GM11168 (cell line): ENCODE results near the gene MRFAP1L1.

Source experiments
- in situ Hi-C: fragments of 300-500 bp; cut with MboI; formaldehyde crosslinking; loops from one replicate; pipeline ENCODE4 v1.12.0; 2022; ENCODE audit warnings: low sequenced_read_pairs; ENCODE audit not compliant: unreplicated experiment

Gene MRFAP1L1

DNA sequence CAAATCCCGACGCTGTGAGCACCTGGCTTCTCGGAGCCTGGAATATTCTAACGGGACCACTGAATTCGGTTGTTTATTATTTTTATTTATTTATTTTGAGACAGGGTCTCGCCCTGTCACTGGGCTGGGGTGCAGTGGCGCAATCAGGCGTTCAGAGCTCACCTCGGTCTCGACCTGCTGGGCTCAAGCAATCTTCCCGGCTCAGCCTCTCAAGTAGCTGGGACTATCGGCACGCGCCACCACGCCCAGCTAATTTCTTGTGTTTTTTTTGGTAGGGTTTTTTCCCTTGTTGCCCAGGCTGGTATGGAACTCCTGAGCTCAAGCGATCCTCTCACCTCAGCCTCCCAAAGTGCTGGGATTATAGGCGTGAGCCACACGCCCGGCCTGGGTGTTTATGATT is 37.5 kb downstream of the MRFAP1L1 start:
- in situ Hi-C loops = no loop called here

DNA sequence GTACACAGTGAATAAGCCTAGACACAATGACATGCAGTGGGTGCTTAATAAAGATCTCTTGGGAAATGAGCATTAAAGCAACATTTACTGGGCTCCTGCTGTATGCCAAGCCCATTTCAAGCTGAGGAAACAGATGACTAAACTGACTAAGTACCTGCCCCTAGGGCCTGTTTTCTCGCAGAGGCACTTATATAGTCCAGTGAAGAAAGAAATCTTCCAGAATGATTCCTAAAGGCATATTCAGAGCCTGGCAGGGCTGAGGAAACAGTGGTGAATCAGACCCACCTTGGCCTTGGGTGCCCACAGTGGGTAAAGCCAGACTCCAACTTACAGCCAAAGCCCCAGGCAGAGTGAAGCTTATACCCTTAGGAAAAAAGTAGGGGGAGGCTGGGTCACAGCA is 38.0 kb downstream of the MRFAP1L1 start:
- in situ Hi-C loops = no loop called here

DNA sequence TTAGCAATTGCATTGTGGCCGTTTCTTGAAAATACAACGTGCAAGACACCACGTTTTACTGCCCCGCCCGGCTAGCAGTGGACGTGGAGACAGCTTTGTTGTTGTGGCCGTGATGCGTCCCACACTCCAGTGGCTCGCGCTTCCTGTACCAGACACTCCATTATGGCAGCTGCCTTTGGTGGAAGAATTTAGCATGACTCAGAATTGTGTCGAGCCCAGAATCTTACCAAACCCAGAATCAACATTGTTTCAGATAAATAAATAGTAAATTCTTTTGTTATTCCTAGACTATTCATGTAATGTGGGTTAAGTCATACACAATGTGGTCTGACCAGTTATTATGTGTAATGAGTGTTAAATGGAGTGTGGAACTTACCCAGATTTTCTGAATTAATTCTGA is 41.3 kb downstream of the MRFAP1L1 start:
- in situ Hi-C loops = no loop called here

- in situ Hi-C loops = no loop called here
These were observed 44.4 kb downstream of the MRFAP1L1 start for GRCh38 chr4:6665320-6665654.

DNA sequence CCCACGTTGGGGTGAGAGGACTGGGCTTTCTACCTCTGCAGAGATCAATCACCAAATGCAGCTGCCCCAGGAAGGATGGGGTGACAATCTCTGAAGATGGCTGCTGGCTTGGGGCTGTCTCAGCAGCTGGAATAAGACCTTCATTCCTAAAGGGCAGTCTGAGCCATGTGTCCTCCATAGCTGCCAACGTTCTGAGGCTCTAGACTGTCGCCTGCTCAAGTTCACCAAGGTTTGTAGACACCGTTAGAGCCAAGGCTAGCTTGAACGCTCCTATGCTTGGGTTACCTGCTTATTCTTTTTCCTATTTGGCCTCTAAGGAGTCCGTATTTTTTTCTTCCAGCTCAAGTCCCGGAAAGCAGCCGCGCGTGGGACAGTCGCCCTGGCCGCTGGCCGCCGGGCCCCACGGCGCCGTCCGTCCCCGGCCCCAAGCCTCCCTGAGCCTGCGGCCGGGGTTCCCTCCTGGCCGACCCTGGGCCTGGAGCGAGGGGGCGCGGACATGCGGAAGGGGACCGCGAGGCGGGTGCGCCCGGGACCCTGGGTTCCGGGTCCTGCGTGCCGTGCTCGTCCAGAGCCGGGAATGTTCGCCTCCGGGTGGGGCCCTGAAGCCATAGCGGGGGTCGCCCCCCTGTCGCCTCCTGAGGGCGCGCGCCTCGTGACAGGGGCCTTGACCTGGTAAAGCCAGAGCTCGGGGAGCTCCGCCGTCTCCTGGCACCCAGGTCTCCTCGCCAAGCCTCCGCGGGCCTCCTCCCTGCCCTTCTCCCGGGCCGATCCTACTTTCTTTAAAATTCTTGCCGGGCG is 45.9 kb downstream of the MRFAP1L1 start:
- in situ Hi-C loops = no loop called here

DNA sequence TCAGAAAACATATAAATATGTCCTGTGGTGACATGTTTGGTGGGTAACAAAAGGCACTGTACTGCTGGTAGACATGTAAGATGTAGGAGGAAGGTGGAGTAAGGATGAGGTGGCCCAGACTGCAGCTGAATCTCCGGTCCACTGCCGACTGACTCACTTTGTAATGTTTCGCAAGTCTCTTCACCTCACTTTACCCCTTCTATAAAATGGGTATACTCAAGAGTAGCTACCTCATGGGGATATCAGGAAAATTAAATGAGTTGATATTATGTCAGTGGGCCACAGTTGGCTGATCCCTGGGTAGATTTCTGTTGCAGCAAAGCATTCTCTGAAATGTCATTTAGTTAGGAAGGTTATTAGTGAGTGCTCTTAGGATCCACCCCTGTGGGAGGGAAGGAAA is 47.1 kb downstream of the MRFAP1L1 start:
- in situ Hi-C loops = no loop called here

GRCh38 chr4:6660430-6660829 is 49.2 kb downstream of the MRFAP1L1 start:
- in situ Hi-C loops = no loop called here

DNA sequence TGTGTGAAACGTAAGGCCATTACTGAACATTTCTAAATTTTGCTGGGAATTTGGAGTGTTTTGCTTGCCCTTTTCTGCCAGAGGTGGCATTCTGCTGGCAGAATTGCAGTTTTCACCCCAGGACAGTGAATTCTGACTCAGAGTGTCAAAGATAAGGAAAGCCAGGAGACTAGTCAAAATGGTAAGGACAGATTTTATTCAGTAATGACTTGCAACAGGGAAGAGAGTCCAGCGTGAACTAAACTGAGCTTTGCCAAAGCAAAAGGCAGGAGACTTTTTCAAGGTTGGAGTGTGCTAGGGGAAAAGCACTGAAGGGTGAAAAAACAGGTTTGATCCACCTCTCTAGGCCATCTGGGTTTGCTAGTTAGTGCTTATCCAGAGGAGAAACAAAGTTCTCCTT is 49.8 kb downstream of the MRFAP1L1 start:
- in situ Hi-C loops = no loop called here

GRCh38 chr4:6658597-6659075 is 51.0 kb downstream of the MRFAP1L1 start:
- in situ Hi-C loops = no loop called here

DNA sequence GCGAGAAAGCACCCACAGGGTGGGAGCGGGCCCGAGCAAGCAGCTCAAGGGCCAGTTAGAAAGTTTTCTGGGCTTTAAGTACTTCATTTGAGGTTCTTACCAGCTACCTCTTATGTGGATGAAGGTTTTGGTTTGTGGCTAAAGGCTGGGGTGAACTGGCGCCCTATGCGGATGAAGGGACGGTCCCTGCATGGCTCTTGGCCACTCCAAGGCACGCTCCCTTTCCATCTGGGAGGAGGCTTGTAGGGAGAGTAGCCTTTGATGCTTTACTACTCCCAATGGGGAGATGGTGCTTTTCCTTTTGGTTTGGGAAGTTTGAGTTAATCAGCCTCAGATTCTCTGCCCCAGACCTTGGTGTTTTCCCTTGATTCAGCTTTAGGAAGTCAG is 51.5 kb downstream of the MRFAP1L1 start:
- in situ Hi-C loops = no loop called here
